Trophoblast cell (in vitro differentiated cells and primary cell): ENCODE results near the gene ERG.

ENCODE experiments used
- DNase-seq, 2 donors: peaks; one replicate each; pipeline ENCODE4 v3.0.0-alpha.2; 2016
- H2AFZ ChIP-seq: 2 replicates; pipeline ENCODE4 v1.6.1; 2013; ENCODE audit warnings: low read length, moderate library complexity, mild to moderate bottlenecking; ENCODE audit not compliant: insufficient read depth, poor library complexity
- H2AK5ac ChIP-seq: 2 replicates; pipeline ENCODE4 v1.6.1; 2013; ENCODE audit warnings: mild to moderate bottlenecking, low read length
- H2BK120ac ChIP-seq: 2 replicates; pipeline ENCODE4 v1.6.1; 2013; ENCODE audit warnings: low read length, mild to moderate bottlenecking, moderate library complexity; ENCODE audit not compliant: insufficient read depth, poor library complexity
- H2BK12ac ChIP-seq: 2 replicates; pipeline ENCODE4 v1.6.1; 2013; ENCODE audit warnings: mild to moderate bottlenecking, low read length, moderate library complexity
- H2BK5ac ChIP-seq: 2 replicates; pipeline ENCODE4 v1.6.1; 2013; ENCODE audit warnings: low read length, low read depth, moderate library complexity, mild to moderate bottlenecking; ENCODE audit not compliant: poor library complexity
- H3K14ac ChIP-seq: 2 replicates; pipeline ENCODE4 v1.6.1; 2013; ENCODE audit warnings: mild to moderate bottlenecking, low read length
- H3K18ac ChIP-seq: 2 replicates; pipeline ENCODE4 v1.6.1; 2013; ENCODE audit warnings: mild to moderate bottlenecking, low read length
- H3K23ac ChIP-seq: 2 replicates; pipeline ENCODE4 v1.6.1; 2013; ENCODE audit warnings: low read length
- H3K27ac ChIP-seq: 2 replicates; pipeline ENCODE4 v1.5.1; 2013; ENCODE audit warnings: low read depth, mild to moderate bottlenecking, inconsistent platforms, low read length, moderate library complexity
- H3K27me3 ChIP-seq: 2 replicates; pipeline ENCODE4 v1.6.1; 2013; ENCODE audit warnings: inconsistent platforms, mild to moderate bottlenecking, low read length, moderate library complexity; ENCODE audit not compliant: insufficient read depth
- H3K36me3 ChIP-seq, 2 experiments: 1 replicate in 1 of 2; 2 replicates in 1 of 2; pipeline ENCODE4 v1.6.1; 2013; ENCODE audit warnings: low read length in 2 of 2, mild to moderate bottlenecking in 2 of 2, moderate library complexity in 1 of 2; ENCODE audit not compliant: insufficient read depth in 2 of 2, control insufficient read depth in 1 of 2
- H3K4ac ChIP-seq: 2 replicates; pipeline ENCODE4 v1.6.1; 2013; ENCODE audit warnings: low read depth, mild to moderate bottlenecking, low read length, moderate library complexity
- H3K4me1 ChIP-seq, 2 experiments: 1 replicate in 1 of 2; 2 replicates in 1 of 2; pipeline ENCODE4 v1.6.1; 2013; ENCODE audit warnings: low read length in 2 of 2, mild to moderate bottlenecking in 2 of 2, moderate library complexity in 1 of 2; ENCODE audit not compliant: insufficient read depth in 2 of 2, control insufficient read depth in 1 of 2
- H3K4me2 ChIP-seq: 2 replicates; pipeline ENCODE4 v1.6.1; 2013; ENCODE audit warnings: inconsistent platforms, mild to moderate bottlenecking, low read length, moderate library complexity
- H3K4me3 ChIP-seq: 2 replicates; pipeline ENCODE4 v1.5.1; 2013; ENCODE audit warnings: mild to moderate bottlenecking, low read depth, low read length, inconsistent platforms
- H3K79me1 ChIP-seq: one replicate; pipeline ENCODE4 v1.6.1; 2013; ENCODE audit warnings: low read length
- H3K79me2 ChIP-seq: 2 replicates; pipeline ENCODE4 v1.6.1; 2013; ENCODE audit warnings: low read length, mild to moderate bottlenecking; ENCODE audit not compliant: control insufficient read depth, insufficient read depth, poor library complexity
- H3K9ac ChIP-seq: 2 replicates; pipeline ENCODE4 v1.6.1; 2013; ENCODE audit warnings: mild to moderate bottlenecking, low read length
- H3K9me3 ChIP-seq: 2 replicates; pipeline ENCODE4 v1.6.1; 2013; ENCODE audit warnings: low read depth, mild to moderate bottlenecking, control low read depth, inconsistent platforms, low read length; ENCODE audit not compliant: insufficient read depth
- H4K12ac ChIP-seq: 2 replicates; pipeline ENCODE4 v1.6.1; 2013; ENCODE audit warnings: low read depth, mild to moderate bottlenecking, low read length, moderate library complexity
- H4K8ac ChIP-seq: 2 replicates; pipeline ENCODE4 v1.6.1; 2013; ENCODE audit warnings: low read depth, mild to moderate bottlenecking, low read length, moderate library complexity
- H4K91ac ChIP-seq: one replicate; pipeline ENCODE4 v1.6.1; 2013; ENCODE audit warnings: low read depth, mild to moderate bottlenecking, low read length, moderate library complexity
- WGBS: extraction: QIAGEN DNeasy Blood & Tissue Kit; methylation state at CpG from one replicate; pipeline ENCODE4 v1.1.7; 2013; ENCODE audit warnings: missing lambda C conversion rate; ENCODE audit not compliant: insufficient read length, insufficient coverage; ENCODE audit errors: extremely low coverage; 5-methylcytosine and 5-hydroxymethylcytosine counted together

Gene ERG

DNA sequence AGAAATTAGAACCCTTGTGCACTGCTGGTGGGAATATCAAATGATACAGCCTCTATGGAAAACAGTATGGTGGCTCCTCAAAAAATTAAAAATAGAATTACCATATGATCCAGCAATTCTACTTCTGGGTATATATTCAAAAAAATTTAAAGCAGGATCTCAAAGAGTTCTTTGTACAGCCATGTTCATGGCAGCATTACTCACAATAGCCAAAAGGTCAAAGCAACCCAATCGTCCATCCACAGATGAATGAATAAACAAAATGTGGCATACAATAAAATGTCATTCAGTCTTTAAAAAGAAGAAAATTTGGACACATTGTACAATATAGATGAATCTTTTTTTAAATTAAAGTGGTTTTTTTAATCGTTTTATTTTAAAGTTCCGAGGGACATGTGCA is 36.3 kb upstream of the ERG start:
- no peak overlapping the region for H3K23ac ChIP-seq
- H3K4me3 ChIP-seq, result no peak overlapping the region
- no peaks in the 10 kb centered on the region for H3K27me3 ChIP-seq
- H3K4me1 ChIP-seq, result peaks cover 0 to 2% of the 10 kb centered on the region in 2 experiments
- H3K9ac ChIP-seq, result no peak overlapping the region
- no peak for DNase-seq
- H3K18ac ChIP-seq, result no peak overlapping the region
- WGBS, result 100% methylated on average over 2 of the region's 3 CpGs
- no peaks in the 10 kb centered on the region for H3K79me1 ChIP-seq
- no peak overlapping the region for H2BK120ac ChIP-seq
- no peak overlapping the region for H2AFZ ChIP-seq
- no peak overlapping the region for H3K4me2 ChIP-seq
- H2BK12ac ChIP-seq, result no peak overlapping the region
- H3K4ac ChIP-seq, result no peak overlapping the region
- no peaks in the 10 kb centered on the region for H3K36me3 ChIP-seq
- no peaks in the 10 kb centered on the region for H3K79me2 ChIP-seq
- no peak overlapping the region for H2AK5ac ChIP-seq
- no peaks in the 10 kb centered on the region for H3K9me3 ChIP-seq
- no peak overlapping the region for H3K14ac ChIP-seq
- H2BK5ac ChIP-seq, result no peak overlapping the region
- H3K27ac ChIP-seq, result no peak overlapping the region
- no peak overlapping the region for H4K91ac ChIP-seq
- H4K8ac ChIP-seq, result no peak overlapping the region
- no peak overlapping the region for H4K12ac ChIP-seq

DNA sequence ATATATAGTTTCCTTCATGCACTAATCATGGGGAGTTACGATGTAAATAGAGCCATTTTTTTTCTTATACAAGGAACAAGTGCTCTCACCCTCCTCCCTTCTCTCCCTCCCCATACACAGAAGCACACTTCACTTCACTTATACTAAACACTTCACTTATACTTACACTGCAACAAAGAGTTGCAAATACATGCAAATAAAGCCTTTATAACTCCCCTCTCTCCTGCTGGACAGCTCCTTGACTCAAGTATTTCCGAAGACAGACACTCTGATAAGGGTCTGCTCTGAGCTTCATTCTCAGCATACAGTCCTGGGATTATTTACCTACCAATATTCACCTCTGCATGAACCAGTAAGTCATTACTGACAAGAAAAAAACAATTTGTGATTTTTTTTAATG is 35.6 kb upstream of the ERG start:
- H3K4me2 ChIP-seq, result no peak overlapping the region
- no peak overlapping the region for H3K18ac ChIP-seq
- peaks cover 0 to 2% of the 10 kb centered on the region in 2 experiments for H3K4me1 ChIP-seq
- H3K23ac ChIP-seq, result no peak overlapping the region
- no peak overlapping the region for H2BK12ac ChIP-seq
- DNase-seq, result no peak
- no peak overlapping the region for H3K4me3 ChIP-seq
- H3K27me3 ChIP-seq, result no peaks in the 10 kb centered on the region
- no peak overlapping the region for H2AFZ ChIP-seq
- H3K27ac ChIP-seq, result no peak overlapping the region
- H4K91ac ChIP-seq, result no peak overlapping the region
- H3K79me1 ChIP-seq, result no peaks in the 10 kb centered on the region
- no peak overlapping the region for H2BK120ac ChIP-seq
- no peaks in the 10 kb centered on the region for H3K79me2 ChIP-seq
- no peak overlapping the region for H2BK5ac ChIP-seq
- no peak overlapping the region for H3K14ac ChIP-seq
- no peaks in the 10 kb centered on the region for H3K36me3 ChIP-seq
- no peaks in the 10 kb centered on the region for H3K9me3 ChIP-seq
- no peak overlapping the region for H4K8ac ChIP-seq
- no peak overlapping the region for H4K12ac ChIP-seq
- no peak overlapping the region for H2AK5ac ChIP-seq
- no peak overlapping the region for H3K9ac ChIP-seq
- H3K4ac ChIP-seq, result no peak overlapping the region
- no CpG with 5 or more reads among the region's 2 CpGs for WGBS

DNA sequence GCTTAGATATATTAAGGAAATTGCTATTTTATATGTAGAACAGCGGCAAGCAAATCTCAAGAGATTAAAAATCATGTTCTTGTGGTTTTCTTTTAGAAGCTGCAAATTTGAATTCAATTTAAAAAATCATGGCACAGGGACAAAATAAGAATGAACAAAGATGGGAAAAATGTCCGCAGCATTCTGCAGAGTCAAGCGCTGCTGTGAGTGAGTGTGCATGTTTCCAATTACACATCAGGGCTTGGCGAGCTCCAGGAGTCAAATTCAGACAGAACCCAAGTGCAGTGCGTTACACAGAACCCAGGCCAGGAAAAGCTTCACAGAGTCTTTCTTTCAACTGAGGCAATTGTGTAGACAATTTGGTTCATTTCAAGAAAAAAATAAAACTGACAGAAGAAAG is 33.3 kb upstream of the ERG start:
- no peak for DNase-seq
- H3K79me1 ChIP-seq, result no peaks in the 10 kb centered on the region
- H3K36me3 ChIP-seq, result no peaks in the 10 kb centered on the region
- H3K4me2 ChIP-seq, result no peak overlapping the region
- no peak overlapping the region for H3K4me3 ChIP-seq
- peaks cover 0 to 2% of the 10 kb centered on the region in 2 experiments for H3K4me1 ChIP-seq
- no peaks in the 10 kb centered on the region for H3K9me3 ChIP-seq
- no CpG with 5 or more reads among the region's 5 CpGs for WGBS
- no peak overlapping the region for H2AK5ac ChIP-seq
- H3K79me2 ChIP-seq, result no peaks in the 10 kb centered on the region
- H2BK5ac ChIP-seq, result no peak overlapping the region
- no peak overlapping the region for H3K18ac ChIP-seq
- H3K23ac ChIP-seq, result no peak overlapping the region
- H3K27ac ChIP-seq, result no peak overlapping the region
- H2BK120ac ChIP-seq, result no peak overlapping the region
- H2BK12ac ChIP-seq, result no peak overlapping the region
- no peak overlapping the region for H3K4ac ChIP-seq
- H4K8ac ChIP-seq, result no peak overlapping the region
- H4K91ac ChIP-seq, result no peak overlapping the region
- H3K9ac ChIP-seq, result no peak overlapping the region
- no peaks in the 10 kb centered on the region for H3K27me3 ChIP-seq
- H2AFZ ChIP-seq, result no peak overlapping the region
- H4K12ac ChIP-seq, result no peak overlapping the region
- no peak overlapping the region for H3K14ac ChIP-seq

DNA sequence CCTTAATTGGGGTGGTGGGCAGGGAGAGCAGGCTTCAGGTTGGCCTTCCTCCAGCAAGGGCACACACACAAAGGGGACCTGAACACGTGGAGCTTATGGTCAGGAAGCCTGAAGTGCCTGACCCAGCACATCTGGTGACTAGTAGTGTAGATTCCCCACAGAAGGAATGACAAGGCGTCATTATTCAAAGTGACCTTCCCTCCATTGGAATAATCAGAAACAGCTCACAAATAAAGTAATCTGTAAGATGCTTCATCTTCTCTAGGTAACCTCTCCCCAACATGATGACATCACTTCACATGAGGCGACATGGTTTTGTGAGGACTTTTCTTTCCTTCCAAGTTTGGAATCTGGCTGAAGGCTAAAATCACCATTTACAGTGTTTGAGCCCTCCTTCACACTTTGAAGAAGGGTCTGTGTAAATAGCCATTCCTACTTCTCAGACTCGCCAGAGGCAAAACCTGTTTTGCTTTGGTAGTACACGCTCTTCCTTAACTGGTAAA is 32.8 kb upstream of the ERG start:
- no peak overlapping the region for H2AK5ac ChIP-seq

More for the DNA sequence above, 32.8 kb upstream of the ERG start:
- Histone ChIP-seq H2BK12ac (no peak overlapping the region), H3K27ac (no peak overlapping the region), H3K9me3 (no peaks in the 10 kb centered on the region), H3K79me1 (no peaks in the 10 kb centered on the region), H3K36me3 (no peaks in the 10 kb centered on the region), H2AFZ (no peak overlapping the region), H3K27me3 (no peaks in the 10 kb centered on the region), H4K12ac (no peak overlapping the region), H3K23ac (no peak overlapping the region), H3K14ac (no peak overlapping the region), H2BK5ac (no peak overlapping the region), H3K4ac (no peak overlapping the region), H3K4me2 (no peak overlapping the region), H3K4me3 (no peak overlapping the region), H3K79me2 (no peaks in the 10 kb centered on the region), H3K4me1 (peaks cover 0 to 2% of the 10 kb centered on the region in 2 experiments), H4K8ac (no peak overlapping the region), H3K18ac (no peak overlapping the region), H3K9ac (no peak overlapping the region), H2BK120ac (no peak overlapping the region), H4K91ac (no peak overlapping the region)
- DNase-seq, result no peak
- WGBS, result no CpG with 5 or more reads among the region's 5 CpGs
